ENCODE data around the gene LRRC27.

LRRC27 gene

DNA sequence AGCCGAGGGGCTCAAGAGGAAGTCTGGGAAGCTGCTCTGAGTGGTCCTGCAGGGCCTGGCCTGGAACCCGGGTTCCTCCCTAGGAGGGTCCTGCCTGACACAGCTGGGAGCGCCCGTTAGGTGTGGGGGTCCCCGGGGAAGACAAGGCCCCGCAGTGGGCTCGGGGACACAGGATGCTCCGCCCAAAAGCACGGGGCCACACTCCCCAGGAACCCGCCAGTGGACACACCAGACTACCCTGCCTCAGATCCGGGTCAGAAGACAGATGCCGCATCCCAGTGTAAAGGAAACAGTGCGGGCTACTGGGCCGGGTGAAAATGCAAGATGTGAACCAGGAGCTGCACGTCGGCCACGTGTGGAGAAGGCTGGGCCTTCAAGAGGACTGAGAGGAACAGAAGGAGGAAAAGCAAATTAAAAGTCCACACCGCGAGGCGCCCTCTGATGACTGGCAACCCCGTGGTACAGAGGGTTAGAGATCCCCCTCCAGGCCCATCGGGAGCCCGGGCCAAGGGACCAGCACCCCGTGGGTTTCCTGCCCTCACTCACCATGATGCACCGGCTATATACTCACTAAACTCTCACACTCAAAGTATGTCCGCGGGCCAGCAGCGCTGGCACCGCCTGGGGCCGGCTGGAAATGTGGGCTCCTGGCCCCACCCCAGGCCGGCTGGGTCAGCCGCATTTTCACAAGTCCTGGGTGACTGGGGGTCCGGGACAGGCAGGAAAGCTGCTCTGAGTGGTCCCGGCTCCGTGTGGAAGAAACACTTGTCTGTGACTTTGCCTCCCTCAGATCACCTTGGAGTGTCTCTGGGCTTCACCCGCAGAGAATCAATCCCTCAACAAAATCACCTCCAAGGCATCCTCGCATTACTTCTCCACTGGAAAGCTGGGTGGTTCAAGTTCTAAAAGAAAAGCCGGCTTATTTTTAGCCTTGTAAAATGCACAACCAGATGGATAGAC is 30.3 kb upstream of the LRRC27 start:
- no peak for DNase-seq (ENCODE audit: low read depth)

DNA sequence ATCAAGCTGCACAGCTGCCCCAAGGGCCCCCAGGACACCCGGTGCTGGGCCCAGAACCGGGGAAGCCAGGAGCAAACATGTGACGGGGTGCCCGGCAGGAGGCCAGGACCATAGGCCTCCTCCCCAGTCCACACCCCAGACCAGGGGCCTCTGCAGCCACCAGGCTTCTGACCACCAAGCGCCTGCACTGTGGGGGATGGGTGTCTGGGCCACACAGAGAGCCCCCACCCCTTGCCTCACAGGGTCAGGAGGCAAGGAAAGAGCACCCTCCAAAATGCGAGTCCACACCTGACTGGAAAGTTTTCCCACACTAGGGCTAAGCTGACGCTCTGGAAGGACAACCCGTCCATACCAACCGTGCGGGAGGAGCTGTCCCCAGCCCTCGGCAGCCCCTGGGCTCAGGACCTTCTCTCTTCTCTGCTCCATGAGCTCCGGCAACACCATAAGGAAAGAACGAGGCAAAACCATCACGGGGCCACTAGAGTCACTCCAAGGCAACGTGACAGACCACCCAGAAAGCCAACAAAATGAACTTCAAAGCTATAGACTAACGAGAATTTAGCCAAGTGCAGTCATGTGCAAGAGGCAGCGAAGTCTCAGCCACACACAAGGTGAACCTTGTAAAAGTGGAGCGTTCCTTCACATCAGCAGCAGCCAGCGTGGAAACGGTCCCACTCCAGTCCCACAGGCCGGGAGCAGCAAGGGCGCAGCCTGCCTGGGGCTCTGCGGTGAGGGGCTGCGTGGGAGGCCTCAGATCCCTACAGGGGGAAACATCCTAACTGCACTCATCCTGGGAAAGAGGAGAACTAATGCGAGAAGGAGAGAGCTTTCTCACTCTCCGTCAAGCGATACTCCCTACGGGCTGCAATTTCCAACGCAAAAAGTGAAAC is 29.3 kb upstream of the LRRC27 start:
- DNase-seq (ENCODE audit: low read depth) = no peak

DNA sequence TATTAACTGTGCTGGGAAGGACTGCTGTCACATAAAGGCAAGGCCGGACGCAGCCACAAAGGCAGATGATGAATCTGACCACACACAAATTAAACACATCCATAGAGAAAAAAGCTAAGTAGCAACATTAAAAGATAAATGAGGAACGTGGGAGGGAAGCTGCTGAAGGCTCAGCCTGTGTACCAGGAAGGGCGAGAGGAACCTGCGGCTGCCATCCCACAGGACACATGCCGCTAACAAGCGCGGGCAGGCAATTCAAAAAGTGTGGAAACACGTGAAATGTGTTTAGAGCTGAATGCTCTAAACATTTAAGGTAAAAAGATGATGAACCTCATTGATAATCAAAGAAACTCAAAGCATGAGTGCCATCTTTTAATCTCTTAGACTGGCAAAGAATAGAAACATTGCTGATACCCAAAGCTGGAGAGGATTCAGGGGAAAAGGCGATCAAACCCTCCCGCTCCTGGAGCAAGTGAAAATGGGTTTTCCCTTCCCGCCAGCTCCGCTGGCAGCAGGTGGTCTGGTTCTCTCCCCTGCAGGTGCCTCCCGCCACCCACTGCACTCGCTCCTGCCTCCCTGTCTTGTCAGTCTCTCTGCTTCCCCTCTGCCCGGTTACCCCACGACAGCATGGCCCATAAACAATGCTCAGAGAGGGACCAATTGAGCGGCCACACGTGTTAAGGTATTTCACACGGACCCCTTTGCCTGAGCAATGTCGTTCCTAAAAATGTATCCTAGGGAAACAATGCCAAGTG is 28.5 kb upstream of the LRRC27 start:
- no peak for DNase-seq (ENCODE audit: low read depth)

DNA sequence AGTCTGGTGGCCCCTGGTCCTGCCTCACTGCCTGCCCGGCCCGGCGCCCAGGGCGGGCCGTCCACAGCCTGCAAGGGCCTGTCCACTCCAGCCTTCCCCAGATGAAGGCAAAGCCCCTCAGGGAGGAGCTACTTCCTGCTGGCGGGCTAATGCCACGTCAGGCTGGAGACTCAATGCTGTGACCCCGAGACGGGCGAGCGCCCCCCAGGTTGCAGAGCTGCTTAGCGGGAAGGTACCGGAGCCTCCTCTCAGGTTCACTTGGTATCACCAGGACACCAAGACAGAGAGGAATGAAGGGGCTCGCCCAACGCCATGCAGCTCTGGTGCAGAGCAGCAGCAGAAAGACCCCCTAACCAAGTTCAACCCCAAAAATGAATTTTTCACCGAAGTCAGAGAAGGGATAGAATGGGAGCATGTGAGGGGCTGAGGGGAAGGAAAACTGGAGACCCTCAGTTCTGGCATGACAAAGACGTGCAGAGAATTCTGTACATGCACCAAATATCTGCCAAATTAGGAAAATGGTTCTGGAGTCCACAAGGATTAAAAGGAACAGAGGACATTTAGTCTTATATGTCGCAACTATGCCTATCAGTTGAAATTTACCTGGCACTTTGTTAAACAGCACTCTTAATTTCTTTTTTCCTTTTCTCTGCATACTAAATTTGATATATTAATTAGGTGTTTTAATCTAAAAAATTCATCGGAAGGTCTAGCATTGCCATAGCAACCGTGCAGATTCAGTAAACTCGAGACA is 27.1 kb upstream of the LRRC27 start:
- DNase-seq (ENCODE audit: low read depth) = no peak

DNA sequence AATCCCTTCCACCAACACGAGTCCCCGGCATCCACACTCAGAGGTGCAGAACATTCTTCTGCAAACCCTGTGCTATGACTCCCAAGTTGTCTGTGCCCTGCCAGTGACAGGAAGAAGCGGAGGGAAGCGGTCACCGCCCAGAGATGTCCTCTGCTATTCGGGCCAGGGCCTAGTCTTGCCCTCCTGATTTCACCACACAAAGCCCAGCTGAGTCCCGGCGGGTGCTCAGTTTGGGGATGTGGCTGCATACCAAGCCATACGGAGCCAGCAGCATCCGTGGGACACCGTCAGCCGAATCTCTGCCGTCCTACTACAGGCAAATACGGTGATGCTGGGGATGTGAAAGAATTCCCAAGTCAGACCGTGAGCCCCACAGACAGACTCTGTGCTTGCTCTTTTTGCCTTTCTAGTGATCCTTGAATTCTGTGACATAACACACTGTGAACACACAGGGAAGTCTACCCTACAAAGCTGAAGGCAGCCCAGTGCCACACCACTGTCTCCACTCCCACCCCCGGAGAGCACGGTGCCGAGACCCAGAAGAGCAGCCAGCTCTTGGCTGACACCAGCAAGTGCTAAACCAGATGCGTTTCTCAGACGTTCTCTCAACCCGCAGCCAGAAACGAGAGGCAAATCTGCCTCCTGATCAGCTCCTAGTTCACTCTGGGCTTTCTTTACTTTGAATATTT is 26.2 kb upstream of the LRRC27 start:
- no peak for DNase-seq (ENCODE audit: low read depth)

DNA sequence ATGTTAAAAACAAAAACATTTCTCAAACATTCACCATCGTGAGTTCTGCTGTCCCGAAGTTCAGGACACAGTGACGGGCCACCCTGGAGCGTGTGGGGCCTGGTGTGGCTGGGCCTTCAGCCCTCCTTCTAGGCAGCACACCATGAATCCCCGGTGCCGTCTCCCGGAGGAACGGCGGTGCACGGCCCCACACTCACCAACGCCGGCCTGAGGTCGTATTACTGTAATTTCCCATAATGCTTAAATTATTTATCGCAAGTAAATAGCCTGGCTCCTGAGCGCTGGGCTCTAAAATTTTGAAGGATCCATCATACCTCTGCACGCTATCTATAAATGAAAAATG is 25.7 kb upstream of the LRRC27 start:
- no peak for DNase-seq (ENCODE audit: low read depth)

DNA sequence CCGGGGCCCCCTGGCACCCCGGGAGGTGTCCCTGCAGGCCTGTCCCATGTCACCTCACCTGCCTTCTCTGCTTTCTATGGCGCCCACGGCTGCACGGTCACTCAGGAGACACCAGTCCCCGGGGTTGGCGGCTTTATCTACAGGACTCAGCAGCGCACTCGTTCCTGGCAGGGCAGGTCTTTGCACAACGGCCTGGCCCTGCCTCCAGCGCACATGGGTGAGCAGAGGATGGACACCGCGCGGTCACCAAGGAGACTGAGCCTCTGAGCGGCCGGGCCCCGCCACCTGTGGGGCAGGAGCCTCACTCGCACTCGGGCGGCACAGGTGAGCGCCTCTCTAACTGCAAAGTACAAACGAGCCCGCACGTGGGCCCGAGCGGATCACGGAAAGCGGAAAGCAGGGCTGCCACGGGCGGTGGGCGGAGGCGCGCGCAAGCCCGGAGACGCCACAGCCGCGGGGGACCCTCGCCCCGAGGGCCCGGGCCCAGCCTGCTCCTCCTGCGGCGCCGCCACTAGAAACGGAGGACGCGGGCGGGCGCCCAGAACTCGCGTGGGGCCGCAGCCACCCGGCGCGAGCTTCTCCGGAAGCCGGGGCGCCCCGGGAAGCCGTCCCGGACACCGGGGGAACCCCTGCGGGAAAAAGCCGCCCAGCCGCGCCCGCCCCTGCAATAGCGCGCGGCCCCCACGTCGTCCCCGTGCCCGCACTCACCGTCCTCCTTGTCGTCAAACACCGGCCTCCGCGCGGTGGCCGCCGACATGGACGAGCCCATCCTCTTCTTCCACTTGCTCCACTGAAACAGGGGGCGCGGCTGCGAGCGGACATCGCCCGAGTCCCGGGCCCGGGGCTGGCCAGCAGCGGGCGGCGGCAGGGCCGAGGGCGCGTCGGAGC is 24.9 kb upstream of the LRRC27 start:
- no peak for DNase-seq (ENCODE audit: low read depth)

DNA sequence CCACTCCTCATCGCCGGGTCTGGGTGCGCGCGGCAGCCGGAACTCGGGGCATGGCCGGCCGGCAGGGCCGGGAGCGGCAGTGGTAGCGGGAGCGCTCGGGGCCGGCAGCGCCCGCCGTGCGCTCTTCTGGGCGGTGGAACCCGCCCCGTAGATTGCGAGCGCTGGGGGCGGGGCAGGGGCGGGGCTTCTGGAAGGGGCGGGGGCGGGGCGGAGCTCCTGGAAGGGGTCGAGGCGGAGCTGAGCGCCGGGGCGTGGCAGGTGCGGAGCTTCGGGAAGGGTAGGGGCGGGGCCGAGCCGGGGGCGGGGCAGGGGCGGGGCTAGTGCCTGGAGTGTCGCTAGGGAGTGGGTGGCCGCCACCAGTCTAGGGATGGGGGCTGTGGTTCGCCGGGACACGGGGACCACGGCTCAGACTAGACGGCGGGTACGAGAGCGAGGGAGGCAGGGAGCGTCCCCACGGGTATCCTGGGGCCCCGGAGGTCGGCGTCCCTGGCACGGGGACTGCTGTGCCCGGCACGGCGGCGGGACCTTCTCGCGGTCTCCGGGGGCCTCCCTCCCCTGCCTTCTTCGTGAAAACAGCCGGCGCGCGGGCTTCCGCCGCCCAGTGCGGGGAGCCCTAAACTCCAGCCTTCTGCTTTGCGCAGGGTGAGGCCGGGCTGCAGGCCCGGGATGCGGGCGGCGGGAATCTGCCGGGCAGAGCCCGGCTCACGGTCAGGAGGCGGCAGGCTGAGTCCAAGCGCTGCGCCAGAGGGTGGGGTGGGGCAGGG is 24.0 kb upstream of the LRRC27 start, which contains the start of gene STK32C:
STK32C (minus strand) TSS at position 128 of the 764 bp plus-strand sequence; CDS start at position 11, 117 bp downstream.
- DNase-seq (ENCODE audit: low read depth) = peak; percentile 87

DNA sequence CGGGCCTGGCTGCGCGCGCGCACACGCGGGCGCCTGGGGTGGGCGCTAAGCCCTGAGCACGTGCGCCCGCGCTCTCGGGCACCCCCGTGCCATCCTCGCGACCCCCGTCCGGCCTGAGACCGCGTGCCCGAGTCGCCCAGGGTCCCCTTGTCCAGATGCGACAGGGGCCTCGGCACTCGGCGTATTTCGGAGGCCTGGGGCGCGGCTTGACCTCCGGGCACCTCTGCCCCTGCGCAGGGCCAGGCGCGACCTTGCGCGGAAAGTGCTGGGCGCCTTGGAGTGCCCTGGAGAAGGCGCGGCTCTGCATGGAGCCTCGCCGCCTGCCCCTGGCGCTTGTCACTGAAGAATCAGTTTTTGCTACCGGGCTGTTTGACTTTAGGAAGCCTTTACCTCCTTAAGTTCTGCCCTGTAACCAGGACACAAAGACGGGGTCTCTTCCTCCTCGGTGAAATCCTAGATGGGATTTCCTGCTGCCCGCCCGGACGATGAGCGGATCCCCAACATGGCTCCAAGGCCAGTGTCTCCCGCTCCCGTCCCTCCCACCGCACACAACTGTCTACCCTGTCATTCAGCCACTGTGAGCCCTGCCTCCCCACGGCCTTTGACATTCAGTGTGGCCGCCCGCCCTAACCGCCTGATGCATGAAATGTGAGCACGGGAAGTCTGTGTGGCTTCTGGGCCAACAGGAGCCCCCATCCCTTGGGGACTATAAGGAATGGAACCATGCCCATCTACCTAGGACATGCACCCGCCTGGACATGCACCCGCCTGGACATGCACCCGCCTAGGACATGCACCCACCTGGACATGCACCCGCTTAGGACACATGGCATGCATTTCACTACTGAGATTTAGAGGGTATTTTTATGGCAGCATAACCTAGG is 23.2 kb upstream of the LRRC27 start:
- DNase-seq (ENCODE audit: low read depth) = no peak

DNA sequence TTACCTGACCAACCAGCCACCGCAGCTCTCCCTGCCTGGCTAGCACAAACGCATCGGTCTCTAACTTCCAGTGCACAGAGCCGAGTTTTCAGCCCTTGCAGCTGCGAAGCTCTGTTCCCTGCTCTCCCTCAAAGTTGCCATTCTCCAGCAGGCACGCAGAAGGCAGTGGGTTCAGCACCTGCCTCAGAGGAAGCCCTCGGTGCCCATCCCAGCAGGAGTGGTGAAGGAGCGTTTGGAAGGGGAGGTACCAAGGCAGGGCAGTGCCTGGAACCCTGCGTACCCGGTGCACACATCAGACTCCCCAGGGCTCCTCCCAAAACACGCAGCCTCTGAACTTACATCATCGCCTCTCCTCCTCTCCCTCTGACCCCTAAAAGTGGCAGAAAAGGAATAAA is 22.5 kb upstream of the LRRC27 start:
- no peak for DNase-seq (ENCODE audit: low read depth)

DNA sequence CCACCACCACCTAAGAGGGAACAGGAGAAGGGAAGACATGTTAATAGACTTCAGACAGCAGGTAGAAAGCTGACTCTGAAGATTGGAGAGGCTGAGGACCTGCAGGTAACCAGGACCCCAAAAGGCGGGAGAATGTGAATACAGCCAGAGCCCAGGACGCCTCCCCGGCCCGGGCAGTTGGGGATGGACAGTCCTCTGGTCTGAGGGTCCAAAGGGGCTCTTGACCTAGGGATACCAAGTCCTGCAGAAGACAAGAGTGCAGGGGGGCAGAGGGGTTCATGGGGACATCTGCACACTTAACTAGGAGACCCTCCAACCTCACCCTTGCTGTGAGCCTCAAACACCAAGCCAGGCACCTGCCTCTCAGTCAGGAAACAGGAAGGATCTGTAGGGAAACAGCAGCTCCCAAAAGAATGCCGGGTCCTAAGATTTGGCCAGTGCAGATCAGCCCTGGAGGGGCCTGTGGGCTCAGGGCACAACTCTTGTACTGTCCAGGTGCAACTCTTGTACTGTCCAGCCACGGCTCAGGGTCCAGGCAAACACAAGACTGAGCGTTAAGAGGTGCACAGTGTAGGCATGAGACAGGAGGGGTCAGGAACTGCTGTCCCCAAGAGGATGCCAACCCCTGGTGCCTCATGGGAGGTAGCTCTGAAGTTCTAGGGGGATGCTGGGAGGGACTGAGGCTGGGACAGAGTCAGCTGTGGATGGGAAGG is 22.0 kb upstream of the LRRC27 start:
- DNase-seq (ENCODE audit: low read depth) = no peak

DNA sequence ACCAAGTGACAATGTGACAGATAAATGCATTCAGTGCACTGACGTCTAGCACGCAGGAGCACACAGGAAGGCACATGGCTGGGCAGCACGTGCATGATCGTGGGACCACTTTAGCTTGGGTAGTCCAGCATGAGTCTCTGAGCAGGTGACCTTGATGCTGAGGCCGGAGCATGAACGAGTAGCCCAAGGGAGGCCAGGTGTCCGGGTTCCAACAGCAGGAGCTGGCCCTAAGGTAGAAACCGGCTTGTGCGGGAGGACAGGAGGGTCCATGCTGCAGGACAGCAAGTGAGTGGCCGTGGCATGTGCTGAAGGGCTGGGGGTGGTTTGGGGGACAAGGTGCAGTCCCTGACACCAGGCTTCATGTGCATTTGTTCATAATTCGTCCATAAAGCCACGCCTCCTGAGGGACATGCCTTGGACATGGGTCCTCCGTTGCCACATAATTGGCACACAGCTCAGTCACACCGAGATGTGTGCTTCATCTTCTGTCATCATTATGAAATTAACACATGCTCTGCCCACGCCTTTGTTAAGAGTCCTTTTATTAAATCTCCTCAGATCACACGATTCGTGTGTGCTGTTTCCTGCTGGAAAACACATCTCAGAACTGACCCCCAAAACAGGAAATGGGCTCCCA is 21.2 kb upstream of the LRRC27 start:
- no peak for DNase-seq (ENCODE audit: low read depth)

DNA sequence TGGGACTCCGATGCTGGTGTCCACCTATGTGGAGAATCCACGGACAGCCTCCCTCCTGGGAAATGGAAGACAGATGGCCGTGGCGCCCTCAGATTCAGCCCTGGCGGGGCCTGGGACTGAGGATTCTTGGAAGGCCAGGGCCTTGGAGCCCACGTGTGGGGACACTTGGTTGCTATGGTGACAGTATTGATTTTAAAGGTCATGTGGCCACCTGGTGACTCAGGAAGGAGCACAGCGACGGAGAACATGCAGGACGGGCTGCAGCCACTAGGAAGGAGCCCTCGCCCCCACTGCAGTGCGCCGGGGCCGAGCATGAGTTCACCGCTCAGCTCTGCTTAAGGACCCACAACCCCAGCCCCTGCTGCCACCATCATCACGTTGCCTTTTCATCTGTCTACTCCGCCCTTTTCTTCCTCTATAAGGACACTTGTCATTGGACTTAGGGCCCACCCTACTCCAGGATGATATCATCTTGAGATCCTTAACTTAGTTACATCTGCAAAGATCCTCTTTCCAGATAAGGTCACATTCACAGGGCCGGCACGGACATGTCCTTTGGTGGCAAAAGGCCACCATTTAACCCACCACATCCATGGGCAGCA is 20.6 kb upstream of the LRRC27 start:
- no peak for DNase-seq (ENCODE audit: low read depth)

DNA sequence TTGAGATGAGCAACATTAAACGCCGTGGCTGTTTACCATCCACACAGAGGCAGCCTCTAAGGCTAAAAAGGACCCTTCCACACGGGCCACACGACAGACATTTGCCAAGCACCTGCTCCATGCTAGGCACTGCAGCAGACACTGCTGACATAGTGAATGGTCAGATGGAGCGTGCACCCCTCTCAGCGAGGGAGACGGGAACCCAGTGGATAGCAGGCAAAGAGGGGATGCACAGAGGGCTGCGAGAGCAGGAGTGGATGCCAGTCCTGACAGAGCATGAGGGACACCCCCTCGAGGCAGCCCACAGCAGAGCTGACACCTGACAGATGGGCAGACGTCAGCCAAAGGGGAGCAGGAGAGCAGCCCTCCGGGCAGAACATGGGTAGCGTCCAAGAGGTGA is 18.7 kb upstream of the LRRC27 start:
- no peak for DNase-seq (ENCODE audit: low read depth)

DNA sequence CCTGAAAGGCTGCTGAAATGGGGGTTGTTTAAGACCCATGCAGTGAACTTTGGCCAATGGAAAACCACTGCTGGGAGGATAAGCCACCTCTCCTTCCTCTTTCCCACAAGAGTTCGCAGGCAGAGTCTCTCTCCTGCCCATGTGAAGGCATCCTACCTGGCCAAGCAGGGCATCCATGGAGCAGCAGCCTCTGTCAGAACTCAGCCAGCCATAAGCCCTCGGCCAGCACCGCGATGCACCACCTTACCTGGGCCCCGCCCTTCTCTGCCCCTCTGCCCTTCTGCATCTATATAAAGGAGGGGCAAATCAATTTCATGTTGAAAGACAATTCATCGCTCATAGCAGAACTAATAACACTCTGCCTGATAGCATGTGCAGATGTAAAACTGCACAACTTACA is 18.1 kb upstream of the LRRC27 start:
- no peak for DNase-seq (ENCODE audit: low read depth)

DNA sequence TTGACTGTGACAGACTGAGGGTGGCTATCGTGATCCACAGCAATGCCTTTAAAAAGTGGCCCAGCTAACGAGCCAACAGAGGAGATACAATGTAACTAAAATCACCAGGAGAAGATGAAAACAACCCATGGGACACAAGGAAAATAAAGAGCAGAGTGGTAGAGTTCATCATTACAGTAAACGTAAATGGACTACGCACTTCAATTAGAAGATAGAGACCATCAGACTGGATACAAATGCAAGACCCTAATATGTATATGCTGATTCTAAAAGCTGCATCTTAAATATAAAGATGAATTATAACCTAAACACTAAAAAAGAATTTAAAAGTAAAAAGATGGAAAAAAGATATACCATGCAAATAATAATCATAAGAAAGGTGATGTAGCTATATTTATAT is 17.7 kb upstream of the LRRC27 start:
- no peak for DNase-seq (ENCODE audit: low read depth)

Measured in T follicular helper cell (primary cell).